Hematopoietic multipotent progenitor cell treated with erythropoietin and hydrocortisone succinate and interleukin-3 and kit ligand, for 4 days (in vitro differentiated cells): ENCODE results near the gene ACOT8.
"Not testable (repeated sequence)": the region's sequence is repeated elsewhere in the genome, so short reads cannot be mapped to it uniquely, and the experiment has no call there.

Source experiments
- DNase-seq: peaks from one replicate; pipeline ENCODE4 v3.0.0-alpha.2; 2015

Gene ACOT8

GRCh38 chr20:45886590-45887345, 29.6 kb upstream of the ACOT8 start:
- no peak for DNase-seq

DNA sequence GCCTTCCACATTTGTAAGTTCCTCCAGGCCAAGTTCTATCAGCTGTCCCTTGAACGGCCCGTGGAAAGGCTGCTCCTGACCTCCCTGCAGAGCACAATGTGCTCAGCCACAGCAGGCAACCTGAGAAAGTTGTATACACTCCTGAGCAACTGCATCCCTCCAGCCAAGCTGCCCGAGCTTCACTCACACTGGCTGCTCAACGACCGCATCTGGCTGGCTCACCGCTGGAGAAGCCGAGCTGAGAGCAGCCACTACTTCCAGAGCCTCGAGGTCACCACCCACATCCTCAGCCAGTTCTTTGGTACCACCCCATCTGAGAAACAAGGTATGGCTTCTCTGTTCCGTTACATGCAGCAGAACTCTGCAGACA, 25.9 kb upstream of the ACOT8 start:
- DNase-seq, result no peak

- no peak for DNase-seq
Measured at GRCh38 chr20:45882469-45883099, 25.4 kb upstream of the ACOT8 start.

GRCh38 chr20:45880988-45881788, 24.0 kb upstream of the ACOT8 start, which contains the start of gene ZSWIM1:
TSS of gene ZSWIM1 (plus strand) at chr20:45881227. CDS start at chr20:45882593, 1,366 bp downstream.
- peak; percentile 99 for DNase-seq

- peak; percentile 49 for DNase-seq
Measured at GRCh38 chr20:45878076-45878761, 21.0 kb upstream of the ACOT8 start.

GRCh38 chr20:45874576-45874975, 17.4 kb upstream of the ACOT8 start:
- no peak for DNase-seq

- DNase-seq, result not testable (repeated sequence)
Measured at GRCh38 chr20:45874104-45874481, 16.9 kb upstream of the ACOT8 start.

- DNase-seq, result peak; percentile 30
Measured at GRCh38 chr20:45873409-45874103, 16.4 kb upstream of the ACOT8 start.

DNA sequence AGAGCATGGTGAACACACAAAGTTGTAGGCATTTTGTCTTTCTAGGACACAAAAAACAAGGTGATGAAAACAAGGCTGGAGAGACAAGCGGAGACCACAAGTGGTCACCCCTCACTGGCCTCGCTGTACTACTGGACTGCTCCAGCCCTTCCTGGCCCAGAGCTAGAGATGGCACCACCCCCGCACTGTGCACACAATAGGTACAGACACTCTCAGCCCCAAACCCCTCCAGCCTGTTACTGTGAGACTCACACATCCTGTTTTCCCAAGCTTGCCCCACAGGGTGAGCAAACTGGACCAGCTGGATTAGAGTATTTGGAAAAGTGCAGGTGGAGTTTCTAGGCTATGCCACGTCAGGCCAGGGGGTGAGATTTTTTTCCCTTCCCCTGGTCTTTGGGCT, 15.4 kb upstream of the ACOT8 start:
- no peak for DNase-seq

GRCh38 chr20:45867819-45868176, 10.6 kb upstream of the ACOT8 start:
- no peak for DNase-seq

GRCh38 chr20:45867136-45867818, 10.1 kb upstream of the ACOT8 start:
- DNase-seq, result no peak

DNA sequence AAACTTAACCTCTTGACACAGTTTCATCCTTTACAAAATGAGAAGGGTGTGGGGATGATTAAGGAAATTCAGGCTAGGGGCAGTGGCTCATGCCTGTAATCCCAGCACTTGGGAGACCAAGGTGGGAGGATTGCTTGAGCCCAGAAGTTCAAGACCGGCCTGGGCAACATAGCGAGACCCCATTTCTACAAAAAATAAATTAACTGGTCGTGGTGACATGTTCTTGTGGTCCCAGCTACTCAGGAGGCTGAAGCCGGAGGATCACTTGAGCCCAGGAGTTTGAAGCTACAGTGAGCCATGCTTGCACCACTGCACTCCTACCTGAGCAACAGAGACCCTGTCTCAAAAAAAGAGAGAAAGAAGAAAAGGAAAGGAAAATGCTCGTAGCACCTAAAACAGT, 9.3 kb upstream of the ACOT8 start:
- DNase-seq, result no peak

GRCh38 chr20:45863543-45864470, 6.6 kb upstream of the ACOT8 start:
- DNase-seq, result peak; percentile 33

DNA sequence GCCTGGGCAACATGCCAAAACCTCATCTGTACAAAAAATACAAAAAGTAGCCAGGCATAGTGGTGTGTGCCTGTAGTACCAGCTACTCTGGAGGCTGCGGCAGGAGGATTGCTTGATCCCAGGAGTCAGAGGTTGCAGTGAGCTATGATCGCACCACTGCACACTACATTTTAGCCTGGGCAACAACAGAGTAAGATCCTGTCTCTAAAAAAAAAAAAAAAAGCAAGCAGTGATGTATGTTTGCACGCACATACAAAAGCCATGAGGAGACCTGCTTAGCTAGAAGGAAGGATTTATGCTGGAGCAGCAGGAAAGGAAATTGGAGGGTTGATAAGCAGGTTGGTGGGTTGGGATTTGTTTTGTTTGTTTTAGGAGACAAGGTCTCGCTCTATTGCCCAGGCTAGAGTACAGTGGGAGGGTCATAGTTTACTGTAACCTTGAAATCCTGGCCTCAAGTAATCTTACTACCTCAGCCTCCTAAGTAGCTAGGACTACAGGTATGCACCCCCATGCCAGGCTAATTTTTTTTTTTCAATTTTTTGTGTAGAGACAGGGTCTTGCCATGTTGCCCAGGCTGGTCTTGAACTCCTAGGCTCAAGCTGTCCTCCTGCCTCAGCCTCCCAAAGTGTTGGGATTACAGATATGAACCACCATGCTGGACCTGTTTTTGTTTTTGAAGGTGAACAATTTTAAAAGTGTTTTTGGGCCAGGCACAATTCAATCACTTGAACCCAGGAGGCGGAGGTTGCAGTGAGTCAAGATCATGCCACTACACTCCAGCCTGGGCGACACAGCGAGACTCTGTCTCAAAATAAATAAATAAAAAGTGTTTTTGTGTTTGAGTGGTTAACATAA, 4.3 kb upstream of the ACOT8 start:
- peak; percentile 70 for DNase-seq

GRCh38 chr20:45860560-45861220, 3.5 kb upstream of the ACOT8 start:
- DNase-seq, result no peak

GRCh38 chr20:45859916-45860315, 2.7 kb upstream of the ACOT8 start:
- no peak for DNase-seq

- DNase-seq, result no peak
Measured at GRCh38 chr20:45857882-45858216, 657 bp upstream of the ACOT8 start.

GRCh38 chr20:45853484-45853883, 3.7 kb downstream of the ACOT8 start:
- no peak for DNase-seq

- DNase-seq, result peak; percentile 68
Measured at GRCh38 chr20:45852326-45852725, 4.9 kb downstream of the ACOT8 start.
